Stimulated activated CD8-positive, alpha-beta memory T cell treated with anti-CD3 and anti-CD28 coated beads, Interleukin-7, amount 100 ng/mL, for 1 hour (primary cell): ENCODE results near the gene DOLPP1.

Experiments
- DNase-seq, 2 donors: peaks; one replicate each; pipeline ENCODE4 v3.0.0-alpha.2; 2020; ENCODE audit warnings: low read depth in 2 of 2

Gene DOLPP1

DNA sequence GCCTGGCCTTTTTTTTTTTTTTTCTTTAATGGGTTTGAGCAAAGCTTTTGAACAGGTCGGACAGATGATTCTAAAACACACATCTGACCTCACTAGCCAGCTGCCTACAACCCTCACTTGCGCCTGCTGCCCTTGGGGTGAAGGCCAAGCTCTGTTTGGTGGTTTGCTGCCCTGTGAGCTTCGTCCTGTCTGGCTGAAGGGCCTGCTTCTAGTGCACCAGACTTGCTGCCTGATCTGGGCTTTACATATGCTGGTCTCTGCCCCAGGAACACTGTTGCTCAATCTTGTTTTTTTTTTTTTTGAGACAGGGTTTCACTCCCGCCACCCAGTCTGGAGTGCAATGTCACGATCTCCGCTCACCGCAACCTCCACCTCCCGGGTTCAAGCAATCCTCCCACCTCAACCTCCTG lies 16.4 kb upstream of the DOLPP1 start:
- DNase-seq = no peak

DNA sequence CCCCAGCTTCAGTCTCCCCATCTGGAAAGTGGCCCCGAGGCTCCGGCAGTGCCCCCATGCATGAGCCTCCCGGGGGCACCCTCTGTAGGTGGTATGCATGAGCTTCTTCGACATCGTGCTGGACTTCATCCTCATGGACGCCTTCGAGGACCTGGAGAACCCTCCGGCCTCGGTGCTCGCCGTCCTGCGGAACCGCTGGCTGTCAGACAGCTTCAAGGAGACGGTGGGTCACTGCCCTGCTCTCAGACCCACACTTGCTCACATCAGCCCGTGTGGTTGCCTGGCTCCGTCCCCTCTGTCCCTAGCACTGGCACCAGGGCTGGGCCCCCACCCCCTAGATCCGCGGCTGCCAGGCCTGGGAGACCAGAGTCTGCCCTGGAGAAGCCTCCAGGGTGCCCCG lies 12.8 kb upstream of the DOLPP1 start:
- DNase-seq = no peak

DNA sequence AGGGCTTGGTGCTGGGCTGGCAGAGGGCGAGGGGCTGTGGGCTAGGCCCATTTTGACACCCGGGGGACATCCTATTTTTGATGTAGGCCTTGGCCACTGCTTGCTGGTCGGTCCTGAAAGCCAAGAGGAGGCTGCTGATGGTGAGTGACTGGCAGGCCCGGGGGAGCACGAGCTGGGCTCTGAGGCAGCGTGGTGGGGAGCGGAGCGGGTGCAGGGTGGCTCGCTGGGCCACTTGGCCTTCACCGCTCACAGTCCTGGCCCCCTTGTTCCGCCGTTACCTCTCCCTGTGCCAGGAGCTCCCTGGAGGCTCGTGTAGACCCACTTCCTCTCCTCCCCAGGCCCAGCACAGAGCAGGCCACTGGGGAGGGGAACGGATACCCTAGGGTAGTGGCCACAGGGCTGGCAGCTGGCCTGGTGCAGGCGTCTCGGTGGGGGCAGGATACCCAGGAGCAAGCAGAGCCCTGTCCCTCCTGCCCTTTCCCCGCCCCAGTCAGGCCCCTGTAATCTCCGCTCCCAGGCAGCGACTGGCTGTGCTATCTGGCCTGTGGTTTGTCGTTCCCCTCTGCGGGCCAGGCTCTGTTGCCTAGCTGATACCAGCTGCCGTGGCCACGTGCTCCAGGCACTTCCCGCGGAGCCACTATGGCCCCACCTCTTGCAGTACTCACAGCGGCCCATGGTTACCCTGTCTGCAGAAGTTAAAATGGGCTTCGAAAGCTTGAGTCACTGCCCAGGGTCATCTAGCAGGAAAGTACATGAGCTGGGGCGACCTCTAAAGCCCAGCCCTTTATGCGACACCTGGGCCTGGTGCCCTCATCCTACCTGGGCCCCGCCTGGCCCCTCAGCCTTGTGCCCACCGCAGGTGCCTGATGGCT lies 11.7 kb upstream of the DOLPP1 start:
- peak; percentile 18 to 33 for DNase-seq

DNA sequence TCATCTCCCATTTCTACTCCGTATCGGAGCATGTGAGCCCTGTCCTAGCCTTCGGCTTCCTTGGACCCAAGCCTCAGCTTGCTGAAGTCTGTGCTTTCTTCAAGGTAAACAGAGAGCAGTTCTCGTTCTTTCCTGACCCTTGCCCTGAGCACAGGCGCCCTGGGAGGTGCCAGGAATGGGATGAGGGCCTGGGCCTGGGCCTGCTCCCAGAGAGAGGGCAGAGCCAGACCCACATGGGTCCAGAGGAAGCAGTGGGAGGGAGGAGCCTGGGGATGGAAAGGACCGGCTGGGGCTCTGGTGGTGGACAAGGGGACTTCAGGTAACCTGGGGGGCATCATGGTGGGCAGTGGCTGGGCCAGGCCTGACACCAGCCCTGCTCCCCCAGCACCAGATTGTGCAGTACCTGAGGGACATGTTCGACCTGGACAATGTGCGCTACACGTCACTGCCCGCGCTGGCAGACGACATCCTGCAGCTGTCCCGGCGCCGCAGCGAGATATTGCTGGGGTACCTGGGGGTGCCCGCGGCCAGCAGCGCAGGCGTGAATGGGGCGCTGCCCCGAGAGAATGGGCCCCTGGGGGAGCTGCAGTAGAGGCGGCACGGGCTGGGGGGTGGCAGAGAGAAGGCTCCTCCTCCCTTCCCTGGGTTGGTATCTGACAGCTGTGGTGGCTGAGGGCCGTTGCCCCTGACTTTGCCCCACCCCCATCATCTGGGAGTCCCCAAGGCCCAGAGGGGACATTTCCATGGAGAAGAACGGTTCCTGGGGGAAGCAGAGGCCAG lies 10.9 kb upstream of the DOLPP1 start:
- no peak for DNase-seq

DNA sequence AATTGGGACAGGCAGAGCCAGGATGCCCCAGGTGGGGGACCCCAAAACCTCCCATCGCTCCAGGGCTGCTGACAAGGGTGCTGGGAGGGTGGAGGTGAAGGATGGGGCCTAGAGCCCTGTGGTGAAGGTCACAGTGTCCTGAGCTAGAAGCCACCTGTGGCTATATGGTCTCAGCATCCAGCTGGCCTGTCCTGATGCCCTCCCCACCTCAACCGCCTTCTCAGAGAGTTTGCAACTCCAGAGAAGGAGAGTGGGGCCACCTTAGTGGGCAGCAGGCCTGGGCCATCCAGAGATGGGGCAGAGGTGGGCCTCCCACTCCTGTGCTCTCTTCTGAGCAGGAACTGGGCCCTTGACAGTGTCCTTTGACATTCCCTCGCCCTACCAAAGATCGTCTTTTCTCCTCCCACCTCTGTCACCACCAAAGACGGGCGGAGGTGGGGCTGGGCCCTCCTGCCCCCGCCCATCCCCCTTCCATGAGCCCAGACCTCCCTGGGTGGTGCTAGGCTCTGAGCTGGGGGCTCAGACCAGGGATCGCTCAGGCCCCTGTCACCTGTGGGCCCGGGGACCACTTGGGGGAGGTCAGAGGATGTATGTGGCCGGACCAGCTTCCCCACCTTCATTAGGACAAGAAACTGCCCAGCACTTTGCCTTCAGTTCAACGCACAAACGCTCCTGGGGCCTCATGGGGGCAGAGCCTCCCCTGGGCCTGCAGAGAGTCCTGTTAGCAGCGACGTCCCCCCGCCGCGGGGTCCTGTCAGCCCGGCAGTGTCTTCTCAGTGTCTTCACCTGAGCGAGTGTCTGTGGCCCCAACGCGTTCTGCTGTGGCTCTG lies 10.0 kb upstream of the DOLPP1 start:
- DNase-seq = no peak

DNA sequence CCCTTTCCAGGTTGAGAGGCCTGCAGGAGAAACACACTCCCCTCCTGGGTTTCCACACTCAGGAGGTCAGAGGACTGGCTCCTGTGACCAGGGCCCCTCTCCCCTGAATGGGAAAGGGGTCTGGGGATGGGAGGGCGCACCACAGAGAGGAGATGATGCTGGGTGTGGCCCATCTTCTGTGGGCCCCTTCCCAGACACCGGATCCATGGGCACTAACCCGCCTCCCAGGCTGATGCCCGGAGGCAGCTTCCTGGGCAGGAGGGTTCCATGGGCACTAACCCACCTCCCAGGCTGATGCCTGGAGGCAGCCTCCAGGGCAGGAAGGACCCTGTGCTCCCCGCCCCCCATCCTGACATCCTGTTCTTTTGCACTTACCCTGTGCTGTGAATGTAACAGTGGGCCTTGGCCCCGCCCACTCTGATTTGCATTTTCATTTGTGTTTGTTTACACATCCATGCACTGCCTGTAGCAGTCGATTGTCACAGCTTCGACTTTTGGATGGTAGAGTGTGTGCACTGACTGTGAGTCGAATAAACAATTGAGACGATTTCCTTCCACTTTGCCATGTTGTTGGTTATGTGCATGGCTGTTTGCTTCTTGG lies 9.3 kb upstream of the DOLPP1 start:
- DNase-seq = no peak

DNA sequence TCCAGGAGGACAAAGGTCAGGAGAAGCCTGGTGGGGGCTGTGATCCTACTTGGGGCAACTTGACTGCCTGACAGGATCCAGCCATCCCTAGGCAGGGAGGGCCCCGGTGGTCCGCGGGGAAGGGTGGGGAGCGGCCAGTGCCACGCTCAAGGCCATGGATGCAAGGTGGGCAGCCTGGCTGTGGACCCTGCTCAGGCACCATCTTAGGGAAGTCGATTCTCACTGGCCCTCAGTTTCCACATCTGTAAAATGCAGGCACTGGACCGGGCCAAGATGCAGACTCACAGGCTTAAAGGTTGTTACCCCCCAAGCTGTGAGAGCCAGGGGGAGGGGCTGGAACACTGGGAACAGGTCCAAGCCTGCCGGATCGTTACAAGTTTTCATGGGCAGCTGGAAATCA lies 8.7 kb upstream of the DOLPP1 start:
- DNase-seq = no peak

DNA sequence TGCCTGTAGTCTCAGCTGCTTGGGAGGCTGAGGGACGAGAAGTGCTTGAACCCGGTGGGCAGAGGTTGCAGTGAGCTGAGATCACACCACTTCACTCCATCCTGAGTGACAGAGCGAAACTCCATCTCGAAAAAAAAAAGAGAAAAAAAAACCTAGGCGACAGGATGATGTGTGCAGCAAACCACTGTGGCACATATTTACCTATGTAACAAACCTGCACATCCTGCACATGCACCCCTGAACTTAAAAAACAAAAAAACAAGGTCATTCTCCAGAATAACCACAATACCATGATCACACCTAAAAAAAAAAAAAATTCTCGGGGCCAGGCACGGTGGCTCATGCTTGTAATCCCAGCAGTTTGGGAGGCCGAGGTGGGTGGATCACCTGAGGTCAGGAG lies 7.5 kb upstream of the DOLPP1 start:
- DNase-seq = no peak

DNA sequence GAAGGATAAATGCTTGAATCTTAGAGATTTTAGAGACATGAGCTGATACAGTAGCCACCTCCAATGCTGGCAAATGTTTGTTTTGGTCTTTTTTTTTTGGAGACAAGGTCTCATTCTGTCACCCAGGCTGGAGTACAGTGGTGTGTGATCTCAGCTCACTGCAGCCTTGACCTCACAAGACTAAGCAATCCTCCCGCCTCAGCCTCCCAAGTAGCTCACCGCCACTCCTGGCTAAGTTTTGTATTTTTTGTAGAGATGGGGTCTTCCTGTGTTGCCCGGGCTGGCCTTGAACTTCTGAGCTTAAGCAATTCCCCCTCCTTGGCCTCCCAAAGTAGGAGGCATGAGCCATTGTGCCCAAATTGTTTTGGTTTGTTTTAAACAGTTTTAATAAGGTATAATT lies 6.8 kb upstream of the DOLPP1 start:
- DNase-seq = no peak

DNA sequence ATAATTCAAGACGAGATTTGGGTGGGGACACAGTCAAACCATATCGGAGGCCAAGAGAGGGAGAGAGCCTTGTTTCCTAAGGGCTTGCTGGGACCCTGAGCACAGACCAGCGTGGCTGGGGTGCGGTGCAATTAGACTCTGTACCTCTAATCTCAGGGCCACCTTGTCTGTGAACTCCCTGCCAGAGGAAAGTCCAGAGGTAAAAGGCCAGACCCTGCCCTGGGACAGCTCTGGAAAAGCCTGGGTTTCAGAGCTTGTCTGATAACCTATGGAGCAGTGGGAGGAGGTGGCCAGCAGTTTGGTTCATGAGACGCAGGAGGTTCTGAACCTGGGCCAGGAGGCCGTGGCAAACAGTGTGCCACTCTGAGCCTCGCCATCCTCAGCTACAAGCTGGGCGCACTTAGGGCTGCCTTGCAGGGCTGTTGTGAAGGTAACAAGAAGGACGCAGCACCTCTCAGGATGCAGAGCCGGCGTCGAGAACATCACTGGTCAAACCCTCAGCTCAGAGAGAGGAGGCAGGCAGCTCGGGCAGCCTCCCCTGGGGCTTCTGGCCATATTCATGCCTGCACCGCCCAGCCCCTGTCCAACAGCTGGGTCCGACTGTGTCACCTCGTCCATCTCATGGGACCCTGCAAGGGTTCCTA lies 4.8 kb upstream of the DOLPP1 start:
- DNase-seq = no peak

DNA sequence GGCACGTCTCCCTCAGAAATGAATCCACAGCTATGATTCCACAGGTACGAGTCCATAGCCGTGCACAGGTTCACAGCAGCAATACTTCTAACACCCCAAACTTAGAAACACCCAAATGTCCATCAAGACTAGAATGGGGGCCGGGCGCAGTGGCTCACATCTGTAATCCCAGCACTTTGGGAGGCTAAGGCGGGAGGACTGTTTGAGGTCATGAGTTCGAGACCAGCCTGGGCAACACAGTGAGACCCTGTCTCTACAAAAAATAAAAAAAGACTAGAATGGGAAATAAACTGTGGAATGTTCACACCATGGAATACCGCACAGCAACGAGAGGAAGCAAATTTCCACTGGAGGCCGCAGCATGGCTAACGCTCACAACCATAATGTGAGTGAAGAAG lies 4.3 kb upstream of the DOLPP1 start:
- no peak for DNase-seq

DNA sequence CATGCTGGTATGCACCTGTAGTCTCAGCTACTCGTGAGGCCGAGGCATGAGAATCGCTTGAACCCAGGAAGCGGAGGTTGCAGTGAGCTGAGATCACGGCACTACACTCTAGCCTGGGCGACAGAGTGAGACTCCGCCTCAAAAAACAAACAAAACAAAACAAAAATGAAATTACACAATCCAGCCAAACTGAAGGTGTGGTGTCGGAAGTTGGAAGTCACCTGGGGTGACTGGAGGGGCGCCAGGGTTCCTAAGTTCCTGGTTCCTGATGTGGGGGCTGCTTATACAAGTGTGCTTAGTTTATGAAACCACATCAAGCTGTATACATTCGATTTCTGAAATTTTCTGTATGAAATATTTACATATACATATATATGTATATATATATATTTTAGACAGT lies 3.7 kb upstream of the DOLPP1 start:
- no peak for DNase-seq

DNA sequence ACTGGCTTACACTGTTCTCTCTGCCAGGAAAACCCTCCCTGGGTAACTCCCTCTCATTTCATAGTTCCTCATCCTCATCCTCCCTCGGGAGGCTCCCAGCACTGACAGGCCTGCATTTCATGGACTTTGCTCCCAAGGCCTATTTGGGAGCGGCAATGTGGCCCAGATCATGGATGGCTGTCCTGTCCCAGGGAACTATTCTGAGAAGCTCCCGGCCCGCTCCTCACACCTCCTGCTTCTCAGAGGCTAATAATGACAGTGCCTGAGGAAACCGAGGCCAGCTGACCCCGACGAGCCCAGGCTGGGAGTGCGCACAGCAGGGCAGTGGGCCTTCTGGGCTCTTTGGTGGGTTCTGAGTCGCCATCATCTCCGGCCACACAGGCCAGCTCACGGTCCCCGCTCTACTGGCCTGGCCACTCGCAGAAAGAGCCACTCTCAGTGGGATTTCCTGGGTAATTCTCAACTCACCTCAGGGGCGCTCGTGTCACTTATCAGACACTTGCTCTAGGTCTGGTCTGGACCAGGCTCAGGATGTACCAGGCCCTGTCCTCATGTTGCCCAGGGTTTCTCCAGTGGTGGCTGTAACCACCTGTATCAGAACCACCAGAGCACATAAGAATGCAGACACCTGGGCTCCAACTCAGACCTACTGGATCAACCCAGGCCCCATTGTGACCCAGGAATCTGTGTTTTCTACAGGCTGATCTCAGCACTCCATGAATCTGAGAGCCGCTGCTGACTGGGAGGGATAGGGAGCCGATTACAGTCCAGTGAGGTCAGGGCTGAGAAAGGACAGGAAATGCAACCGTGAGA lies 2.0 kb upstream of the DOLPP1 start:
- no peak for DNase-seq

DNA sequence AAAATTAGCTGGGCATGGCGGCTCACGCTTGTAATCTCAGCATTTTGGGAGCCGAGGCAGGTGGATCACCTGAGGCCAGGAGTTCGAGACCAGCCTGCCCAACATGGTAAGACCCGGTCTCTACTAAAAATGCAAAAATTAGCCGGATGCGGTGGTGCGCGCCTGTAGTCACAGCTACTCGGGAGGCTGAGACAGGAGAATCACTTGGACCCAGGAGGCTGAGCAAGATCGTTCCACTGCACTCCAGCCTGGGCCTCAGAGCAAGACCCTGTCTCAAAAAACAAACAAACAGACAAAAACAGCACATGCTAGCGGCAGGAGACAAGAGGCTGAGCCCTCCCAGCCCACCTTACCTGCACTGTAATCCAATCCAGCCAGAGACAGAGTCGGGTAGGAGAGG lies 1.1 kb upstream of the DOLPP1 start:
- no peak for DNase-seq

DNA sequence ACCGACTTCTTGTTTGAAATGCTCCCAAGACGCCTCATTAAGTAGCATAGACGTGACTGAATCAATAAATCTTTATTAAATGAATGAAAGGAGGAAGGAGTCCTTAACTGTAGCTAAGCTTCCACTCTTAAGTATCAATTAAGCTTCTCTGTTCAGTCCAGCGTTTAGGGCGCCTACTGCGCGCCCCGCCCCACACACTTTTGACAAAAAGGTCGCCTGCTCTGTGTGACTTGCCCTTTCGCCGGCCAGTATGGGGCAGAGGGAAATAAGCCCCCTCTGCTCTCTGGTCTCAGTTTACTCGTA lies 662 bp upstream of the DOLPP1 start:
- DNase-seq = no peak

DNA sequence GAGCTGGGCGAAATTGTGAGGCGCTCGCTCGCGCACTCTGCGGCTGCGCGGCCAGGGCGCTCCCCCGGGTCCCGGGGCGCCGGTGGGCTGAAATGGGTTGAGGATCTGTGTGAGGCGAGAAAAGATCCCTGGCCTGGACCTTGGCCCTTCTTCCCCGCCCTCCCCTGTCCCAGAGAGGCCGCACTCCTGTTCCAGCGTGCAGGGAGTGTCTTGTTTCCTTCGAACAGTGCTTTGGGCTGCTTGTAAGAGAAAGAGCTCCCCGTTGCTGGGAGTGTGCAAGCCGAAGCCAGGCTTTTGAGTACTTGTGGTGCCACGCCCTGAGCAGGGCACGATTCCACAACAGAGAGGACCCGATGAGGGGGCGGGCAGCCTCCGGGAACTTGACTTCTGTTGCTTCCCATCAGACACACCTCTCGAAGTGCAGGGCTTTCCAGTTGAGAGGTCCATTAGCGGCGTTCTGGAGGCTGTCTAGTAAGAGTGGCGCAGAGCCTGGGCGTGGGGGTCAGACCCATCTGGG lies 535 bp downstream of the DOLPP1 start:
- no peak for DNase-seq

DNA sequence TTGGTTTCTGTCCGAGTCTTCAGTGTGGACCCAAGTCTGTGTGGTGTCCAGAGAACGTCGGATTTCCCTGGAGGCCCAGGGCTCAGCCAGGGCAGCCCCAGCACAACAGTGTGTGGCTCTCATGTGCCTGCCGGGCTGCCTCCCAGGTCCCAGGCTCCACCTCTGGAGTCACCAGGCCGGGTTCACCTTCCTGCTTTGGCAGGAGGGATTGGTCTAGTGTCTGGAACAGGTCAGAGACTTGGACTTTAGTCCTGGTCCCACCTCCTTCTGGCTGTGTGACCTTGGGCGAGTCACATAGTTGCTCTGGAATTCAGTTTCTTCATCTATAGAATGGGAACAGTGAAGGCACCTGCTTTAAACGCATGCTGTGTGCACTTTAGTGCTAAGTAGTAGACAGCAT lies 3.2 kb downstream of the DOLPP1 start:
- no peak for DNase-seq

DNA sequence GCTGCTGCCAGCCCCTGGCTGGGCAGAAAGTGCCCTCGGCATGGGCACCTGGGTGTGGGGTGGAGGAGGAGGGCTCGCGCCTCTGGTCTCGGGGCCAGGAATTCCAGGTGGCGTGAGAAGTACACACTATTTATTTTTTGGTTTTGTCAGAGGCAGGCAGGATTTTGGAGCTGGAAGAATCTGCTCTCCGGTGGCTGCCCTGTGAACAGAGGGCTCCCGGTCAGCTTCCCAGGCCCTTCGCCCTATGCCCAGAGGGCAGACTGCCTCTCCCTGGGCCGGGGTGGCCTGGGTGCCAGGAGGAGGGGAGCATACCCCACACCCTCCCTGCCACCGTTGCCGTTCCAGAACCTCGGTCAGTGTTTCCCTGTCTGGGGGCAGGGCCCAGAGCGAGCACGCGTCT lies 8.3 kb downstream of the DOLPP1 start:
- DNase-seq = no peak

DNA sequence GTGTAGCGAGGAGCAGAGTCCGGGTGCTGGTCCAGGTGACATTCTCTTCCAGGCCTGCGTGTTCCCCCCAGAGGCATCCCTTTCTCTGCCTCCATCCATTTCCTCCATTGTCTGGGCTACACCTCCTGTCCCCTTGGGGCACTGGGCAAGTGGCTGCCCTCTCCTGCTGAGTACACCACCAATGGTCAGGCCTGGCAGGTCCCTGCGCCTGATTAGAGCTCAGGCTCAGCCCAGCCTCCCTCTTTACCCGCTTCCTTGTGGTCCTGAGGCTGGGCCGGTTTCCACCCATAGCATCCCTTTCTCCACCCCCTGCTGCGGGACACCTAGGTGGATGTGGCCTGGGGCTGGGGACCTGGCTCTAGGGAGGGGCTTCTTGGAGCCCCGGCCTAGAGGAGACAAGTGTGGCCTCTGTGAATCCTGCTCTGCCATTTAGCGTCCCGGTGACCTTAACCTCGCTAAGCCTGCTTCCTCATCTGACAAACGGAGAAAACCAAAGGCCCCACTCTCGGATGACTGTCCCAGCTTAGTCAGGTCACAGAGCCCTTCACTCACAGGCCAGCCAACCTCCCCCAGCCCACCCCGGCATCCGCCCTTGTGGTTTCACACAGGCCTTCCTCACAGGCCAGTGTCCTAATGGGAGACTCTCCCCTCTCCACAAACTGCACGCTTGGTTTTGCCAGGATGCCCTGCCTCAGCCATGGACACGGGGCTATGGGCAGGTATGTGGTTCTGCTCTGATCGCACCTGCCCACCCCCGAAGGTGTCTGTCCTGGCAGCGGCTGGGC lies 12.9 kb downstream of the DOLPP1 start:
- DNase-seq = no peak
